ENCODE measurements around the gene SMAD7.

SMAD7 gene

DNA sequence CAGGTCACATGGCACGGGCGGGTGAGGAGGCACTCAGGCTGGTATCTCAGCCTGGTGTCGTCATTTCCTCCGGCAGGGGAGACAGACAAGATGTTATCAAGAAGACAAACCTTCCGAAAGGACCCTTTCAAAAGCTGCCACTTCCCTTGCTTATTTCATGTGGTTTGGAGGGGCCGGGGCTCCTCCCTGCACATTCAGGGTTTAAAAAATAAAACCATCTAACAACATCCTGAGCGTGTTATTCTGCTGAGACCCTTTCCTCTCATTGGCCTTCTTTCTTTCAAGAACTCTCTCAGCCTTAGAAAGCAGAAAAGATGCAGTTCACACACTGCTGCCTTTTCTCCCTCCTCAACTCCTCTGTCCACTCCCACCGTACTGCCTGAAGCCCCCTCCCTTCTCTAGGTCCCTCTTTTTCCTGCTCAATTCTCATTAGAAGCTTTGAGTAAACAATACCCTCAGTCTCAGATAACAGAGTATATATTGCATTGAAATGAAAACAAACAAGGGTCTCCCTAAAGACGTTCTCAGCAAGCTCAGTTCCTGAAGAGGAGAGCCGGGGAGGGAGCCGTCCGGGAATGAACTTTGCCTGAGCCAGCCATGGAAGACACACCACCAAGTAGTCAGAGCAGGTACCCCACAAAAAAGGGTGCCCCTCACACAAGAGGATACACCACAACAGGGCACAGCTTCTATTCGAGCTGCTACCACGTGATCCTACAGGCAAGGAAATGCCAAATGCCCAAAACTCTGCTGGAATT, 9.7 kb downstream of the SMAD7 start:
- ATAC-seq, result no peak
- TF ChIP-seq PATZ1 (CRISPR knock-in tag; IDR thresholded peaks at IDR 0.05; ENCODE audit: borderline replicate concordance) (no peak), TCF4 (CRISPR knock-in tag; IDR thresholded peaks at IDR 0.05; ENCODE audit: borderline replicate concordance) (no peak), ISL1 (CRISPR knock-in tag; IDR thresholded peaks at IDR 0.05) (peak; percentile 52)

DNA sequence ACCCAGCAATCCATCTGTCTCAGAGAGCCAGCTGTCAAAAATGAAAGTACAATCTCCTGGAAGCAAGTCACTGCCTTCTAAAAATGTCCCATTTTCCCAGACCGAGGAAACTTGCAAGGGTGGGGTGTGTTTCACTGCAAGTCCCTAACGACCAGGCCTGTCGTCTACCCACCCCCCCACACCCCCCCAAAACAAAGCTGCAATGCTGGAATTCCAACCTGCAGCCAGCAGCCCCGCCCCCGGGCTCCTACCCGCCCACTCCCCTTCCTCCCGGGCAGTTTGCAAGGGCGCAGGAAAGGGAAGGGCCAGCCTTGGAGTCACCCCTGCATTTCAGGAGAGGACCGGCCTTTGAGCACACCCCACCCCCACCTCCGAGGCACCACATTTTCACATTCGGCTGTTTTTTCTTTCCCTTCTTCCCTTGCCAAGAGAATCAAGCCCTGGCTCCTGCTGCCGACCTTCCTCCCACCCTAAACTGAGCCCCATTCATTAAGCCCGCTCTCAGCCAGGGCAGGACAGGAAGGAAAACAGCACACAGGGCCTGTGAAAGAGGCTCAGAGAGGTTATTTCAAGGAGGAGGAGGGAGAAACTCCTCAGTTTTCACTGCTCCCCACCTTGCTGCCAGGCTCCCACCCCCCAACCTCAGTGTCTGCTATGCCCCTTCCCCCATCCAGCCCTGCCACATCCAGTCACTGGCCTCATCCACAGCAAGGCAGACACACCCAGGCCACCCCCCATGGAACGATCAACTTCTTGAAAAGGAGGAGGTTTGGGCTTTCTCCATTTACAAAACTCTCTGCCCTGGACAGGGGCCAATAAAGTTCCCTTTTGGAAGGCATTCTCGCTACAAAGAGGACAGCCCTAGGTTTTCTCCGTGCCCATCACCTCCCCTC, 11.3 kb downstream of the SMAD7 start:
- no peak for TF ChIP-seq ISL1 (CRISPR knock-in tag; IDR thresholded peaks at IDR 0.05)
- TF ChIP-seq CREB5 (CRISPR knock-in tag; IDR thresholded peaks at IDR 0.05; ENCODE audit: low read depth), result no peak
- no peak for TF ChIP-seq PATZ1 (CRISPR knock-in tag; IDR thresholded peaks at IDR 0.05; ENCODE audit: borderline replicate concordance)
- no peak for TF ChIP-seq TOX (CRISPR knock-in tag; IDR thresholded peaks at IDR 0.05; ENCODE audit: borderline replicate concordance)
- TF ChIP-seq ZC3H10 (CRISPR knock-in tag; IDR thresholded peaks at IDR 0.05), result no peak
- TF ChIP-seq ZNF70 (CRISPR knock-in tag; IDR thresholded peaks at IDR 0.05), result no peak
- no peak for TF ChIP-seq ARNTL (CRISPR knock-in tag; IDR thresholded peaks at IDR 0.05; ENCODE audit: borderline replicate concordance, low read depth)
- TF ChIP-seq, protein P1, sequence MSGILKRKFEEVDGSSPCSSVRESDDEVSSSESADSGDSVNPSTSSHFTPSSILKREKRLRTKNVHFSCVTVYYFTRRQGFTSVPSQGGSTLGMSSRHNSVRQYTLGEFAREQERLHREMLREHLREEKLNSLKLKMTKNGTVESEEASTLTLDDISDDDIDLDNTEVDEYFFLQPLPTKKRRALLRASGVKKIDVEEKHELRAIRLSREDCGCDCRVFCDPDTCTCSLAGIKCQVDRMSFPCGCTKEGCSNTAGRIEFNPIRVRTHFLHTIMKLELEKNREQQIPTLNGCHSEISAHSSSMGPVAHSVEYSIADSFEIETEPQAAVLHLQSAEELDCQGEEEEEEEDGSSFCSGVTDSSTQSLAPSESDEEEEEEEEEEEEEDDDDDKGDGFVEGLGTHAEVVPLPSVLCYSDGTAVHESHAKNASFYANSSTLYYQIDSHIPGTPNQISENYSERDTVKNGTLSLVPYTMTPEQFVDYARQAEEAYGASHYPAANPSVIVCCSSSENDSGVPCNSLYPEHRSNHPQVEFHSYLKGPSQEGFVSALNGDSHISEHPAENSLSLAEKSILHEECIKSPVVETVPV (CRISPR knock-in tag; IDR thresholded peaks at IDR 0.05), result no peak
- no peak for TF ChIP-seq ZFP30 (CRISPR knock-in tag; IDR thresholded peaks at IDR 0.05)
- TF ChIP-seq BACH2 (CRISPR knock-in tag; IDR thresholded peaks at IDR 0.05; ENCODE audit: borderline replicate concordance), result no peak
- TF ChIP-seq ZFP3 (CRISPR knock-in tag; IDR thresholded peaks at IDR 0.05), result no peak
- TF ChIP-seq, protein P2, sequence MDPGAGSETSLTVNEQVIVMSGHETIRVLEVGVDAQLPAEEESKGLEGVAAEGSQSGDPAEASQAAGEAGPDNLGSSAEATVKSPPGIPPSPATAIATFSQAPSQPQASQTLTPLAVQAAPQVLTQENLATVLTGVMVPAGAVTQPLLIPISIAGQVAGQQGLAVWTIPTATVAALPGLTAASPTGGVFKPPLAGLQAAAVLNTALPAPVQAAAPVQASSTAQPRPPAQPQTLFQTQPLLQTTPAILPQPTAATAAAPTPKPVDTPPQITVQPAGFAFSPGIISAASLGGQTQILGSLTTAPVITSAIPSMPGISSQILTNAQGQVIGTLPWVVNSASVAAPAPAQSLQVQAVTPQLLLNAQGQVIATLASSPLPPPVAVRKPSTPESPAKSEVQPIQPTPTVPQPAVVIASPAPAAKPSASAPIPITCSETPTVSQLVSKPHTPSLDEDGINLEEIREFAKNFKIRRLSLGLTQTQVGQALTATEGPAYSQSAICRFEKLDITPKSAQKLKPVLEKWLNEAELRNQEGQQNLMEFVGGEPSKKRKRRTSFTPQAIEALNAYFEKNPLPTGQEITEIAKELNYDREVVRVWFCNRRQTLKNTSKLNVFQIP (CRISPR knock-in tag; IDR thresholded peaks at IDR 0.05; ENCODE audit: borderline replicate concordance, low read depth), result no peak
- TF ChIP-seq ZNF8 (CRISPR knock-in tag; IDR thresholded peaks at IDR 0.05), result no peak
- TF ChIP-seq GLIS3 (CRISPR knock-in tag; IDR thresholded peaks at IDR 0.05), result no peak
- TF ChIP-seq RARB (CRISPR knock-in tag; IDR thresholded peaks at IDR 0.05), result no peak
- TF ChIP-seq OSR1 (CRISPR knock-in tag; IDR thresholded peaks at IDR 0.05), result no peak
- TF ChIP-seq PPARA (CRISPR knock-in tag; IDR thresholded peaks at IDR 0.05; ENCODE audit: borderline replicate concordance), result no peak
- no peak for TF ChIP-seq CSDC2 (CRISPR knock-in tag; IDR thresholded peaks at IDR 0.05)
- TF ChIP-seq SNAI2 (CRISPR knock-in tag; IDR thresholded peaks at IDR 0.05), result no peak
- ATAC-seq, result peak; percentile 2; the same call in 1 of the 3 replicates

DNA sequence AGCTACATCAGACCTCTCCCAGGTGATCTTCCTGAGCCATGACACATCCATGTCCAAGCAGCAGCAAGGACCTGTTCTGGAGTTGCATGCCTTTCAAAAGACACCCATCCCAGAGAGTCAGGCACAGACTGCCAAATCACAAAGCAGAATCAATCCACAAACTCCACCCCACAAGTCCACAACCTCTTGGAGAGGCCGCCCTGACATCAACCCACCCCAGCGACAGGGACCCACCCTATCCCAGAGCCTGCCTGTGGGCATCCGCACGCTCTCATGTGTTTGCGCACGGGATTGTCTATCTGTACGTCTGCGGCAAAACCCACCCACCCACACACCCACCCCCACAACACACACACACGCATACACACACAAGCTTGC, 11.9 kb downstream of the SMAD7 start:
- ATAC-seq, result no peak
- TF ChIP-seq ZNF70 (CRISPR knock-in tag; IDR thresholded peaks at IDR 0.05) (no peak), TCF4 (CRISPR knock-in tag; IDR thresholded peaks at IDR 0.05; ENCODE audit: borderline replicate concordance) (no peak), TOX (CRISPR knock-in tag; IDR thresholded peaks at IDR 0.05; ENCODE audit: borderline replicate concordance) (no peak), CSDC2 (CRISPR knock-in tag; IDR thresholded peaks at IDR 0.05) (no peak), RARB (CRISPR knock-in tag; IDR thresholded peaks at IDR 0.05) (no peak), ZC3H10 (CRISPR knock-in tag; IDR thresholded peaks at IDR 0.05) (no peak), ZFP3 (CRISPR knock-in tag; IDR thresholded peaks at IDR 0.05) (no peak), ZFP30 (CRISPR knock-in tag; IDR thresholded peaks at IDR 0.05) (no peak), TSHZ2 (CRISPR knock-in tag; IDR thresholded peaks at IDR 0.05) (no peak), SNAI2 (CRISPR knock-in tag; IDR thresholded peaks at IDR 0.05) (no peak), OSR1 (CRISPR knock-in tag; IDR thresholded peaks at IDR 0.05) (no peak)
